K562 (cell line): ENCODE results near the gene JAK3. TPM values are rescaled to one million over a fixed set of nuclear protein-coding genes. Genes with fewer than 3 reads are reported as not detected.

ENCODE experiments used
- DACH1 ChIP-seq: fragments of 450-650 bp; IDR thresholded peaks from 2 replicates; pipeline ENCODE4 v1.6.1; 2018; ENCODE audit not compliant: partially characterized antibody
- DPF2 ChIP-seq: fragments of 450-650 bp; IDR thresholded peaks from 2 replicates; pipeline ENCODE4 v1.6.1; 2016
- ESRRA ChIP-seq: fragments of 450-650 bp; IDR thresholded peaks from 2 replicates; pipeline ENCODE4 v1.6.1; 2014; ENCODE audit warnings: low read depth, mild to moderate bottlenecking, moderate library complexity, borderline replicate concordance
- JUND ChIP-seq, 2 experiments: IDR thresholded peaks; 2 replicates in 1 of 2; 3 replicates in 1 of 2; pipeline ENCODE4 v1.6.1; 2011; ENCODE audit warnings: borderline replicate concordance in 2 of 2, low read depth in 2 of 2, low read length in 2 of 2, improper control_type of control experiment in 1 of 2, missing biosample characterization in 1 of 2, missing genetic modification characterization in 1 of 2, missing genetic modification reagents in 1 of 2
- KDM4B ChIP-seq, 2 experiments: fragments of 450-650 bp in 1 of 2; sonication (generic) in 1 of 2; IDR thresholded peaks; 2 replicates each; pipeline ENCODE4 v1.6.1; 2016 to 2017; ENCODE audit warnings: borderline replicate concordance in 2 of 2, antibody characterized with exemption in 1 of 2, low read depth in 1 of 2, mild to moderate bottlenecking in 1 of 2
- KLF10 ChIP-seq: fragments of 250-450 bp; sonication (Bioruptor Pico); IDR thresholded peaks from 2 replicates; pipeline ENCODE4 v1.6.1; 2021; ENCODE audit warnings: matching md5 sums
- MCM7 ChIP-seq, 2 experiments: fragments of 450-650 bp; IDR thresholded peaks; 2 replicates each; pipeline ENCODE4 v1.6.1; 2016 to 2018
- MTA1 ChIP-seq: fragments of 450-650 bp; IDR thresholded peaks from 2 replicates; pipeline ENCODE4 v1.6.1; 2017; ENCODE audit warnings: borderline replicate concordance
- NFXL1 ChIP-seq: fragments of 450-650 bp; formaldehyde crosslinking; IDR thresholded peaks from 2 replicates; pipeline ENCODE4 v1.4.0; 2021; ENCODE audit warnings: mild to moderate bottlenecking
- NONO ChIP-seq, 2 experiments: fragments of 200-400 bp in 1 of 2; fragments of 450-650 bp in 1 of 2; formaldehyde crosslinking in 1 of 2; IDR thresholded peaks; 2 replicates each; pipeline ENCODE4 v1.6.1; 2017; ENCODE audit warnings: low read depth in 2 of 2, mild to moderate bottlenecking in 2 of 2, moderate library complexity in 2 of 2, low read length in 1 of 2
- NR2C1 ChIP-seq, 2 experiments: fragments of 450-650 bp; IDR thresholded peaks; 2 replicates each; pipeline ENCODE4 v1.6.1; 2017; ENCODE audit warnings: mild to moderate bottlenecking in 2 of 2, antibody characterized with exemption in 1 of 2, inconsistent platforms in 1 of 2, missing compliant biosample characterization in 1 of 2, missing genetic modification characterization in 1 of 2
- NR4A1 ChIP-seq, 2 experiments: fragments of 250-450 bp in 1 of 2; fragments of 450-650 bp in 1 of 2; sonication (Bioruptor Pico) in 1 of 2; IDR thresholded peaks; 2 replicates each; pipeline versions ENCODE4 v1.4.0 to v1.6.1; 2016 to 2020; ENCODE audit warnings: mild to moderate bottlenecking in 2 of 2, missing compliant biosample characterization in 1 of 2, missing genetic modification characterization in 1 of 2, moderate library complexity in 1 of 2
- NRF1 ChIP-seq, 2 experiments: fragments of 450-650 bp; IDR thresholded peaks in 1 of 2; conservative IDR thresholded peaks in 1 of 2; 2 replicates each; pipeline ENCODE4 v1.6.1; 2014; ENCODE audit warnings: mild to moderate bottlenecking in 2 of 2
- POLR2AphosphoS2 ChIP-seq: IDR thresholded peaks from 2 replicates; pipeline ENCODE4 v1.6.1; 2012; ENCODE audit warnings: low read length, improper control_type of control experiment
- SOX6 ChIP-seq: fragments of 450-650 bp; IDR thresholded peaks from 2 replicates; pipeline ENCODE4 v1.6.1; 2014; ENCODE audit warnings: mild to moderate bottlenecking
- STAG1 ChIP-seq: sonication (generic); formaldehyde crosslinking; IDR thresholded peaks from 2 replicates; pipeline ENCODE4 v1.5.0; 2020; ENCODE audit warnings: missing genetic modification reagents, borderline replicate concordance
- ZNF165 ChIP-seq: fragments of 250-450 bp; sonication (Bioruptor Pico); IDR thresholded peaks from 2 replicates; pipeline ENCODE4 v1.4.0; 2020; ENCODE audit warnings: borderline replicate concordance
- ZNF24 ChIP-seq: fragments of 450-650 bp; IDR thresholded peaks from 2 replicates; pipeline ENCODE4 v1.6.1; 2016
- ZNF274 ChIP-seq: IDR thresholded peaks from 2 replicates; pipeline ENCODE4 v1.6.1; 2011; ENCODE audit warnings: low read depth, mild to moderate bottlenecking, low read length, moderate library complexity, borderline replicate concordance
- ZNF668 ChIP-seq: fragments of 250-450 bp; sonication (Bioruptor Pico); IDR thresholded peaks from 2 replicates; pipeline ENCODE4 v1.8.0; 2022; ENCODE audit warnings: mild to moderate bottlenecking, inconsistent platforms
- polyA plus RNA-seq, 8 experiments: library from polyadenylated mRNA; depleted of rRNA in 4 of 8; stranded (reverse) in 5 of 8; unstranded in 3 of 8; fragments of >200 nt; fragmentation: Nextera tagmentation in 2 of 8; fragmentation: Illumina TruSeq in 1 of 8; extraction: Ambion mirVana in 2 of 8; extraction: Trizol in 1 of 8; gene quantifications; 2 replicates each; pipeline versions ENCODE4 v1.2.1 to v1.2.3, GENCODE V29; 2011 to 2014; ENCODE audit warnings: inconsistent platforms in 1 of 8, missing spikeins in 1 of 8
- total RNA-seq, 7 experiments: library from RNA; depleted of rRNA in 6 of 7; stranded (reverse); fragments of >200 nt in 6 of 7; fragmentation: Illumina TruSeq in 2 of 7; extraction: Trizol in 2 of 7; gene quantifications; 2 replicates each; pipeline versions ENCODE4 v1.2.1 to v1.2.3, GENCODE V29; 2011 to 2021; ENCODE audit warnings: low replicate concordance in 1 of 7
- TF ChIP-seq, protein P1 (sequence below): fragments of 250-450 bp; sonication (Bioruptor Pico); IDR thresholded peaks from 2 replicates; pipeline ENCODE4 v1.4.0; 2020; ENCODE audit warnings: mild to moderate bottlenecking, moderate library complexity
- TF ChIP-seq, protein P2 (sequence below): conservative IDR thresholded peaks from 2 replicates; pipeline ENCODE4 v1.6.1; 2011; ENCODE audit warnings: low read depth, mild to moderate bottlenecking, low read length; ENCODE audit not compliant: control insufficient read depth
- TF ChIP-seq, protein P3 (sequence below): sonication (generic); formaldehyde crosslinking; IDR thresholded peaks from 2 replicates; pipeline ENCODE4 v1.8.0; 2022; ENCODE audit warnings: missing genetic modification reagents, mild to moderate bottlenecking, moderate library complexity, borderline replicate concordance

The JAK3 gene
- total and polyA plus RNA-seq, 9 of the 15 experiments (the other 6 are each of a cell fraction or from before 2014, with no cell fraction given): 0.01 to 0.18 (median 0.07) TPM; not detected in 1

DNA sequence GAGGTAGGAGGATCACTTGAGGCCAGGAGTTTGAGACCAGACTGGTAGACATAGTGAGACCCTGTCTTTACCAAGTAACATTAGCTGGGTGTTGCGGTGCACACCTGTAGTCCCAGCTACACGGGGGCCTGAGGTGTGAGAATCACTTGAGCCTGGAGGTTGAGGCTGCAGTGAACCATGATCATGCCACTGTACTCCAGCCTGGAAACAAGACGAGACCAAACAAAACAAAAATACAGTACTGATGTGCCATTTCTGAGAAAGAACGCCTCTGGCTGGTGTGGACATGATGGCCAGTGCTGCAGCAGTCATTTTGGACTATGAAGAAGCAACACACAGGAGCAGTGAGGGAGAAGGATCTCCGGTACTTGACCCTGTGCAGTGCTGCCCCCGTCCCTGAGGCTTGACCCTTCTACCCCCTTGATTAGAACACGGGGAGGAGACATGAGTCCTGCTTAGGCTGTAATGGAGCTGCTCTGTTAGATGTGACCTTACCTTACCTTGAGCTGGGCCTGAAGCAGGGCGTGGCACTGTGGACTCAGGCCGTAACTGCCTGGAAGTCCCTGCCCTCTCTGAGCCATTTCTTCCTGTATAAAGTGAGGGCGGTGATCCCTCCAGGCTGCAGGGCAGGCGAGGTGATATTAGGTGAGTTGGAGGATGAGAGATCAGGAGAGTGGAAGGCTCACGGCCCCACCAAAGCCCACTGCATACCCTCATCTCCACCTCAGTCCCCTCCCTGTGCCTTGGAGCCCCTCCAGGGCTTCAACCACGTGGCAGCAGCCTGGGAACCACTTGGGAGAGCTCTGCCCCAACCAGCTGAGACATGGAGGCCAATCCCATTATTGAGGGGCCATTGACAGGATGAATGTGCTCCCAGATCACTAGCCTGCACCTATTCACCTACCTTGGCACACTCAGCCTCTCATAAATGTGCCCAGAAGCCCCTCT lies 17.9 kb upstream of the JAK3 start (continued):
- no peak for TF ChIP-seq ZNF274
- no peak for TF ChIP-seq ZNF165 (CRISPR knock-in tag)
- TF ChIP-seq, protein P1, sequence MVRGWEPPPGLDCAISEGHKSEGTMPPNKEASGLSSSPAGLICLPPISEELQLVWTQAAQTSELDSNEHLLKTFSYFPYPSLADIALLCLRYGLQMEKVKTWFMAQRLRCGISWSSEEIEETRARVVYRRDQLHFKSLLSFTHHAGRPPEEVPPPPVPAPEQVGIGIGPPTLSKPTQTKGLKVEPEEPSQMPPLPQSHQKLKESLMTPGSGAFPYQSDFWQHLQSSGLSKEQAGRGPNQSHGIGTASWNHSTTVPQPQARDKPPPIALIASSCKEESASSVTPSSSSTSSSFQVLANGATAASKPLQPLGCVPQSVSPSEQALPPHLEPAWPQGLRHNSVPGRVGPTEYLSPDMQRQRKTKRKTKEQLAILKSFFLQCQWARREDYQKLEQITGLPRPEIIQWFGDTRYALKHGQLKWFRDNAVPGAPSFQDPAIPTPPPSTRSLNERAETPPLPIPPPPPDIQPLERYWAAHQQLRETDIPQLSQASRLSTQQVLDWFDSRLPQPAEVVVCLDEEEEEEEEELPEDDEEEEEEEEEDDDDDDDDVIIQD (CRISPR knock-in tag): no peak
- TF ChIP-seq ZNF668 (CRISPR knock-in tag): no peak
- peak; percentile 95 for TF ChIP-seq POLR2AphosphoS2
- no peak for TF ChIP-seq KDM4B (IDR thresholded peaks at IDR 0.05; ENCODE audit: borderline replicate concordance in 2 of 2, low read depth in 1 of 2)
- peak; percentile 23; the same call in 1 of the 2 replicates for TF ChIP-seq SOX6
- no peak for TF ChIP-seq NFXL1
- 0 out of 2 replicates have a peak, but pooled peaks have one; percentile 23 for TF ChIP-seq ZNF24
- TF ChIP-seq STAG1 (CRISPR knock-in tag): no peak
- TF ChIP-seq, protein P2, sequence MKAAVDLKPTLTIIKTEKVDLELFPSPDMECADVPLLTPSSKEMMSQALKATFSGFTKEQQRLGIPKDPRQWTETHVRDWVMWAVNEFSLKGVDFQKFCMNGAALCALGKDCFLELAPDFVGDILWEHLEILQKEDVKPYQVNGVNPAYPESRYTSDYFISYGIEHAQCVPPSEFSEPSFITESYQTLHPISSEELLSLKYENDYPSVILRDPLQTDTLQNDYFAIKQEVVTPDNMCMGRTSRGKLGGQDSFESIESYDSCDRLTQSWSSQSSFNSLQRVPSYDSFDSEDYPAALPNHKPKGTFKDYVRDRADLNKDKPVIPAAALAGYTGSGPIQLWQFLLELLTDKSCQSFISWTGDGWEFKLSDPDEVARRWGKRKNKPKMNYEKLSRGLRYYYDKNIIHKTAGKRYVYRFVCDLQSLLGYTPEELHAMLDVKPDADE: 0 out of 2 replicates have a peak, but pooled peaks have one; percentile 13
- no peak; the same call in 1 of the 2 replicates for TF ChIP-seq NR2C1 (IDR thresholded peaks at IDR 0.05)
- TF ChIP-seq NR2C1 (tag; IDR thresholded peaks at IDR 0.05): peak; percentile 51; the same call in 1 of the 2 replicates
- no peak for TF ChIP-seq MTA1
- TF ChIP-seq DPF2: no peak; the same call in none of the 2 replicates
- TF ChIP-seq JUND (IDR thresholded peaks at IDR 0.05; ENCODE audit: borderline replicate concordance, low read depth, low read length): no peak
- peak; percentile 45; the same call in 1 of the 3 replicates for TF ChIP-seq JUND (tag; IDR thresholded peaks at IDR 0.05; ENCODE audit: borderline replicate concordance, low read depth, low read length)
- no peak for TF ChIP-seq DACH1
- peak; percentile 40; the same call in 1 of the 2 replicates for TF ChIP-seq KLF10 (CRISPR knock-in tag)
- TF ChIP-seq NR4A1 (CRISPR knock-in tag; IDR thresholded peaks at IDR 0.05): no peak
- no peak for TF ChIP-seq NR4A1 (tag; IDR thresholded peaks at IDR 0.05)
- peak; percentile 87 for TF ChIP-seq ESRRA
- TF ChIP-seq, protein P3, sequence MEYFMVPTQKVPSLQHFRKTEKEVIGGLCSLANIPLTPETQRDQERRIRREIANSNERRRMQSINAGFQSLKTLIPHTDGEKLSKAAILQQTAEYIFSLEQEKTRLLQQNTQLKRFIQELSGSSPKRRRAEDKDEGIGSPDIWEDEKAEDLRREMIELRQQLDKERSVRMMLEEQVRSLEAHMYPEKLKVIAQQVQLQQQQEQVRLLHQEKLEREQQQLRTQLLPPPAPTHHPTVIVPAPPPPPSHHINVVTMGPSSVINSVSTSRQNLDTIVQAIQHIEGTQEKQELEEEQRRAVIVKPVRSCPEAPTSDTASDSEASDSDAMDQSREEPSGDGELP (CRISPR knock-in tag): no peak
- TF ChIP-seq MCM7 (IDR thresholded peaks at IDR 0.05): no peak
- 0 out of 4 replicates have a peak, but pooled peaks of 1 of the 2 experiments have one; percentile 24 for TF ChIP-seq NRF1 (conservative IDR thresholded peaks at IDR 0.05 in 1 of 2, IDR thresholded peaks at IDR 0.05 in 1 of 2)
- TF ChIP-seq NONO (IDR thresholded peaks at IDR 0.05; ENCODE audit: low read depth in 2 of 2, low read length in 1 of 2): no peak
